ENCODE measurements around the gene HPS5.
A peak's percentile ranks its signal among the peaks of the same experiment; 100 is the strongest.
"Not testable (repeated sequence)": the region's sequence is repeated elsewhere in the genome, so short reads cannot be mapped to it uniquely, and the experiment has no call there.

HPS5 gene

GRCh38 chr11:18321969-18322711 is at the start of gene HPS5, which contains the start of gene GTF2H1:
TSS of gene HPS5 (minus strand) at chr11:18322140. CDS start at chr11:18317858, 4,282 bp downstream.
TSS of gene GTF2H1 (plus strand) at chr11:18322567. CDS start at chr11:18333075, 10,508 bp downstream.
- DNase-seq (ENCODE audit: low read depth), result peak; percentile 89

GRCh38 chr11:18371279-18371678 is 49.3 kb upstream of the HPS5 start:
- no peak for DNase-seq (ENCODE audit: low read depth)

GRCh38 chr11:18369398-18369797 is 47.5 kb upstream of the HPS5 start:
- DNase-seq (ENCODE audit: low read depth), result no peak

- no peak for DNase-seq (ENCODE audit: low read depth)
Observed at GRCh38 chr11:18368221-18368620, 46.3 kb upstream of the HPS5 start.

- DNase-seq (ENCODE audit: low read depth), result no peak
Observed at GRCh38 chr11:18367431-18367830, 45.5 kb upstream of the HPS5 start.

GRCh38 chr11:18366286-18366685 is 44.3 kb upstream of the HPS5 start:
- DNase-seq (ENCODE audit: low read depth), result no peak

GRCh38 chr11:18365741-18366140 is 43.8 kb upstream of the HPS5 start:
- DNase-seq (ENCODE audit: low read depth), result no peak

GRCh38 chr11:18364495-18365073 is 42.6 kb upstream of the HPS5 start:
- DNase-seq (ENCODE audit: low read depth), result no peak

- no peak for DNase-seq (ENCODE audit: low read depth)
Observed at GRCh38 chr11:18361154-18361553, 39.2 kb upstream of the HPS5 start.

GRCh38 chr11:18358646-18359045 is 36.7 kb upstream of the HPS5 start:
- DNase-seq (ENCODE audit: low read depth), result no peak

GRCh38 chr11:18352581-18352980 is 30.6 kb upstream of the HPS5 start:
- DNase-seq (ENCODE audit: low read depth), result no peak

- DNase-seq (ENCODE audit: low read depth), result peak; percentile 71
Observed at GRCh38 chr11:18347471-18348125, 25.7 kb upstream of the HPS5 start.

- DNase-seq (ENCODE audit: low read depth), result no peak
Observed at GRCh38 chr11:18332891-18333290, 11.0 kb upstream of the HPS5 start.

- no peak for DNase-seq (ENCODE audit: low read depth)
Observed at GRCh38 chr11:18332302-18332701, 10.4 kb upstream of the HPS5 start.

GRCh38 chr11:18330921-18331320 is 9.0 kb upstream of the HPS5 start:
- DNase-seq (ENCODE audit: low read depth), result no peak

- no peak for DNase-seq (ENCODE audit: low read depth)
Observed at GRCh38 chr11:18329196-18329870, 7.4 kb upstream of the HPS5 start.

- no peak for DNase-seq (ENCODE audit: low read depth)
Observed at GRCh38 chr11:18324381-18324780, 2.4 kb upstream of the HPS5 start.

GRCh38 chr11:18323881-18324280 is 1.9 kb upstream of the HPS5 start:
- DNase-seq (ENCODE audit: low read depth), result not testable (repeated sequence)

- DNase-seq (ENCODE audit: low read depth), result no peak
Observed at GRCh38 chr11:18322818-18323570, 1.1 kb upstream of the HPS5 start.

- no peak for DNase-seq (ENCODE audit: low read depth)
Observed at GRCh38 chr11:18321578-18321968, 367 bp downstream of the HPS5 start.

- no peak for DNase-seq (ENCODE audit: low read depth)
Observed at GRCh38 chr11:18320617-18321016, 1.3 kb downstream of the HPS5 start.

GRCh38 chr11:18319914-18320313 is 2.0 kb downstream of the HPS5 start:
- no peak for DNase-seq (ENCODE audit: low read depth)
